HCT116 (cell line): ENCODE data around the gene RBM19. TPM values are rescaled to one million over a fixed set of nuclear protein-coding genes. Genes with fewer than 3 reads are reported as not detected.

Experiments
- ATAC-seq: fragments of 200-7000 bp; cut with Tn5 transposase; 2 replicates; pipeline ENCODE4 v1.9.1; 2020; ENCODE audit warnings: mild to moderate bottlenecking, moderate library complexity
- BruUV-seq: library from RNA; stranded (reverse); fragments of 400-500 nt; replicated peaks from 2 replicates; lab custom pipeline; 2021; lab: Mats Ljungman, UMichigan
- CTCF ChIA-PET: fragments of 300-600 bp; sonication (Branson Sonifier 250); formaldehyde crosslinking; loops from one replicate; lab custom pipeline; 2021; ENCODE audit warnings: antibody characterized with exemption; lab: Charles Lee
- POLR2A ChIA-PET: fragments of 300-600, 350-600 bp; sonication (Branson Sonifier 250); formaldehyde crosslinking; loops from one replicate; lab custom pipeline; 2021; ENCODE audit warnings: antibody characterized with exemption; lab: Charles Lee
- RAD21 ChIA-PET, 2 experiments: fragments of 300-600 bp; sonication (Branson Sonifier 250); formaldehyde crosslinking; loops; one replicate each; lab custom pipeline; 2023; ENCODE audit warnings: low total read pairs in 2 of 2; ENCODE audit not compliant: uncharacterized antibody in 2 of 2, unreplicated experiment in 2 of 2, low non-redundant PET in 1 of 2; lab: Charles Lee
- DNase-seq: peaks from one replicate; pipeline ENCODE4 v3.0.0-alpha.2; 2010; ENCODE audit warnings: low read depth, low spot score
- H2AFZ ChIP-seq: fragments of 200-600 bp; shearing (Covaris generic), sonication (generic); 2 replicates; pipeline ENCODE4 v1.6.1; 2017; ENCODE audit warnings: low read depth, mixed run types, mixed read lengths, antibody characterized with exemption, low read length; ENCODE audit not compliant: poor library complexity, severe bottlenecking
- H3K27ac ChIP-seq: 2 replicates; pipeline ENCODE4 v1.5.1; 2012; ENCODE audit warnings: low read depth, low read length
- H3K27me3 ChIP-seq: fragments of 200-600 bp; sonication (generic); 2 replicates; pipeline ENCODE4 v1.6.1; 2016; ENCODE audit warnings: mixed run types, low read length, mixed read lengths; ENCODE audit not compliant: insufficient read depth
- H3K36me3 ChIP-seq, 2 experiments: fragments of 200-500 bp in 1 of 2; fragments of 200-600 bp in 1 of 2; sonication (Bioruptor generic) in 1 of 2; sonication (generic) in 1 of 2; 2 replicates each; pipeline versions ENCODE4 v1.5.1 to v1.6.1; 2014 to 2016; ENCODE audit warnings: low read length in 2 of 2, inconsistent platforms in 1 of 2, mixed read lengths in 1 of 2, mixed run types in 1 of 2; ENCODE audit not compliant: insufficient read depth in 2 of 2, control insufficient read depth in 1 of 2
- H3K4me1 ChIP-seq, 2 experiments: fragments of 200-600 bp in 1 of 2; sonication (generic) in 1 of 2; 2 replicates each; pipeline versions ENCODE4 v1.5.1 to v1.6.1; 2012 to 2017; ENCODE audit warnings: low read length in 2 of 2, inconsistent platforms in 1 of 2, mild to moderate bottlenecking in 1 of 2, mixed read lengths in 1 of 2, mixed run types in 1 of 2, moderate library complexity in 1 of 2; ENCODE audit not compliant: insufficient read depth in 2 of 2, control insufficient read depth in 1 of 2
- H3K4me2 ChIP-seq: fragments of 200-600 bp; sonication (generic); 2 replicates; pipeline ENCODE4 v1.6.1; 2017; ENCODE audit warnings: mixed run types, low read length, mixed read lengths
- H3K4me3 ChIP-seq, 2 experiments: fragments of 200-600 bp in 1 of 2; sonication (generic) in 1 of 2; replicated peaks in 1 of 2; 2 replicates each; pipeline ENCODE4 v1.5.1; 2011 to 2016; ENCODE audit warnings: low read length in 2 of 2, control low read depth in 1 of 2, low read depth in 1 of 2, mild to moderate bottlenecking in 1 of 2, mixed read lengths in 1 of 2, mixed run types in 1 of 2
- H3K79me2 ChIP-seq: fragments of 200-600 bp; sonication (generic); 2 replicates; pipeline ENCODE4 v1.6.1; 2017; ENCODE audit warnings: mild to moderate bottlenecking, mixed run types, low read length, moderate library complexity, mixed read lengths; ENCODE audit not compliant: insufficient read depth
- H3K9ac ChIP-seq: fragments of 200-600 bp; sonication (generic); 2 replicates; pipeline ENCODE4 v1.6.1; 2016; ENCODE audit warnings: low read length, mixed read lengths
- H3K9me2 ChIP-seq: fragments of 200-600 bp; sonication (generic), shearing (Covaris generic); 2 replicates; pipeline ENCODE4 v1.6.1; 2017; ENCODE audit warnings: mixed run types, mild to moderate bottlenecking, moderate library complexity; ENCODE audit not compliant: insufficient read depth
- H3K9me3 ChIP-seq, 2 experiments: fragments of 200-500 bp in 1 of 2; fragments of 200-600 bp in 1 of 2; sonication (Bioruptor generic) in 1 of 2; sonication (generic) in 1 of 2; 2 replicates each; pipeline ENCODE4 v1.6.1; 2014 to 2017; ENCODE audit warnings: low read length in 2 of 2, mixed read lengths in 2 of 2, inconsistent platforms in 1 of 2, low read depth in 1 of 2, mild to moderate bottlenecking in 1 of 2, mixed run types in 1 of 2, moderate library complexity in 1 of 2; ENCODE audit not compliant: control insufficient read depth in 1 of 2, insufficient read depth in 1 of 2
- H4K20me1 ChIP-seq: fragments of 200-600 bp; sonication (generic), shearing (Covaris generic); 2 replicates; pipeline ENCODE4 v1.6.1; 2017; ENCODE audit warnings: mixed run types, mild to moderate bottlenecking, moderate library complexity; ENCODE audit not compliant: insufficient read depth
- ATF3 ChIP-seq: IDR thresholded peaks from 2 replicates; pipeline ENCODE4 v1.6.1; 2012
- CBX3 ChIP-seq: IDR thresholded peaks from 2 replicates; pipeline ENCODE4 v1.6.1; 2012; ENCODE audit warnings: low read depth
- CTCF ChIP-seq, 3 experiments: fragments of 200-600 bp in 1 of 3; sonication (generic) in 1 of 3; IDR thresholded peaks in 2 of 3; conservative IDR thresholded peaks in 1 of 3; 2 replicates each; pipeline ENCODE4 v1.5.1; 2012 to 2017; ENCODE audit warnings: low read depth in 2 of 3, low read length in 2 of 3, antibody characterized with exemption in 1 of 3, borderline replicate concordance in 1 of 3, control low read depth in 1 of 3, mild to moderate bottlenecking in 1 of 3, mixed read lengths in 1 of 3, mixed run types in 1 of 3, moderate library complexity in 1 of 3; ENCODE audit not compliant: insufficient read depth in 1 of 3
- EZH2phosphoT487 ChIP-seq: fragments of 200-600 bp; IDR thresholded peaks from 2 replicates; pipeline ENCODE4 v1.6.1; 2018; ENCODE audit warnings: antibody characterized with exemption, borderline replicate concordance
- JUND ChIP-seq: IDR thresholded peaks from 2 replicates; pipeline ENCODE4 v1.6.1; 2012
- MAX ChIP-seq: IDR thresholded peaks from 2 replicates; pipeline ENCODE4 v1.6.1; 2012
- RAD21 ChIP-seq: IDR thresholded peaks from 2 replicates; pipeline ENCODE4 v1.6.1; 2012; ENCODE audit warnings: low read depth, mild to moderate bottlenecking
- SIN3A ChIP-seq: IDR thresholded peaks from 2 replicates; pipeline ENCODE4 v1.6.1; 2012; ENCODE audit warnings: low read depth
- SP1 ChIP-seq: IDR thresholded peaks from 2 replicates; pipeline ENCODE4 v1.6.1; 2012; ENCODE audit warnings: low read depth
- TCF7L2 ChIP-seq: IDR thresholded peaks from 2 replicates; pipeline ENCODE4 v1.7.0; 2011; ENCODE audit warnings: borderline replicate concordance, inconsistent platforms; ENCODE audit not compliant: insufficient read depth, insufficient read length; ENCODE audit errors: extremely low read depth
- YY1 ChIP-seq: IDR thresholded peaks from 2 replicates; pipeline ENCODE4 v1.6.1; 2011; ENCODE audit warnings: low read length, low read depth, moderate library complexity, mild to moderate bottlenecking; ENCODE audit not compliant: insufficient replicate concordance; ENCODE audit errors: extremely low read depth
- intact Hi-C: fragments of 100-400 bp; cut with micrococcal nuclease; formaldehyde crosslinking; loops from 2 replicates; pipeline ENCODE4 v1.10.0; 2022
- total RNA-seq: library from RNA; stranded (reverse); gene quantifications from one replicate; pipeline ENCODE4 v1.2.1, GENCODE V29; 2021; ENCODE audit not compliant: unreplicated experiment

The RBM19 gene
- total RNA-seq, 1 experiment from 2014 or later: 30.7 TPM

- no peak for ATAC-seq
- ChIA-PET CTCF (no interaction called here), RAD21 (no interaction called here), POLR2A (no interaction called here)
- intact Hi-C loops: no loop called here
- no peak for TF ChIP-seq EZH2phosphoT487
- no peak for TF ChIP-seq YY1
- TF ChIP-seq CBX3: no peak
- no peak for TF ChIP-seq ATF3
- TF ChIP-seq RAD21: no peak
- no peak for TF ChIP-seq SIN3A
- no peak for TF ChIP-seq TCF7L2
- H3K79me2 ChIP-seq: no peaks in the 10 kb centered on the region
- no peak overlapping the region for H3K4me3 ChIP-seq
- H4K20me1 ChIP-seq: 0 out of 2 replicates have a peak, but pooled peaks cover 3% of the 10 kb centered on the region
- no peak for DNase-seq
- no peaks in the 10 kb centered on the region for H3K27me3 ChIP-seq
- no peaks in the 10 kb centered on the region for H3K9me3 ChIP-seq
- H3K9ac ChIP-seq: no peak overlapping the region
- no peak overlapping the region for H2AFZ ChIP-seq
- BruUV-seq: no TSS peak
- no peak overlapping the region for H3K4me2 ChIP-seq
- 0 out of 4 replicates have a peak, but pooled peaks cover 0 to 3% of the 10 kb centered on the region in 2 experiments for H3K36me3 ChIP-seq
- no peak overlapping the region for H3K27ac ChIP-seq
- no peaks in the 10 kb centered on the region for H3K4me1 ChIP-seq
- H3K9me2 ChIP-seq: no peaks in the 10 kb centered on the region
Measured at GRCh38 chr12:113880988-113881962, 84.8 kb downstream of the RBM19 start.

GRCh38 chr12:113880326-113880725 lies 85.8 kb downstream of the RBM19 start:
- intact Hi-C loops: no loop called here

More at GRCh38 chr12:113880326-113880725, 85.8 kb downstream of the RBM19 start:
- TF ChIP-seq SIN3A: no peak
- no peak for TF ChIP-seq SP1
- no peak for TF ChIP-seq JUND
- no peak for TF ChIP-seq TCF7L2
- no peak for TF ChIP-seq CTCF (IDR thresholded peaks at IDR 0.05 in 2 of 3, conservative IDR thresholded peaks at IDR 0.05 in 1 of 3; ENCODE audit: borderline replicate concordance in 1 of 3, insufficient read depth in 1 of 3, low read depth in 2 of 3, low read length in 2 of 3)
- no peak for TF ChIP-seq MAX
- Histone ChIP-seq H2AFZ (no peak overlapping the region), H3K4me2 (no peak overlapping the region), H3K27me3 (no peaks in the 10 kb centered on the region), H3K36me3 (0 out of 4 replicates have a peak, but pooled peaks cover 0 to 3% of the 10 kb centered on the region in 2 experiments), H3K4me1 (no peaks in the 10 kb centered on the region), H3K79me2 (no peaks in the 10 kb centered on the region), H4K20me1 (0 out of 2 replicates have a peak, but pooled peaks cover 3% of the 10 kb centered on the region), H3K9ac (no peak overlapping the region), H3K4me3 (no peak overlapping the region), H3K27ac (no peak overlapping the region), H3K9me2 (no peaks in the 10 kb centered on the region), H3K9me3 (no peaks in the 10 kb centered on the region)
- ATAC-seq (no peak), DNase-seq (no peak)
- ChIA-PET RAD21 (no interaction called here), POLR2A (no interaction called here), CTCF (no interaction called here)
- BruUV-seq: no TSS peak
